ENCODE data around the gene SLC2A14.
"Not testable (repeated sequence)": the region's sequence is repeated elsewhere in the genome, so short reads cannot be mapped to it uniquely, and the experiment has no call there.

Gene SLC2A14

DNA sequence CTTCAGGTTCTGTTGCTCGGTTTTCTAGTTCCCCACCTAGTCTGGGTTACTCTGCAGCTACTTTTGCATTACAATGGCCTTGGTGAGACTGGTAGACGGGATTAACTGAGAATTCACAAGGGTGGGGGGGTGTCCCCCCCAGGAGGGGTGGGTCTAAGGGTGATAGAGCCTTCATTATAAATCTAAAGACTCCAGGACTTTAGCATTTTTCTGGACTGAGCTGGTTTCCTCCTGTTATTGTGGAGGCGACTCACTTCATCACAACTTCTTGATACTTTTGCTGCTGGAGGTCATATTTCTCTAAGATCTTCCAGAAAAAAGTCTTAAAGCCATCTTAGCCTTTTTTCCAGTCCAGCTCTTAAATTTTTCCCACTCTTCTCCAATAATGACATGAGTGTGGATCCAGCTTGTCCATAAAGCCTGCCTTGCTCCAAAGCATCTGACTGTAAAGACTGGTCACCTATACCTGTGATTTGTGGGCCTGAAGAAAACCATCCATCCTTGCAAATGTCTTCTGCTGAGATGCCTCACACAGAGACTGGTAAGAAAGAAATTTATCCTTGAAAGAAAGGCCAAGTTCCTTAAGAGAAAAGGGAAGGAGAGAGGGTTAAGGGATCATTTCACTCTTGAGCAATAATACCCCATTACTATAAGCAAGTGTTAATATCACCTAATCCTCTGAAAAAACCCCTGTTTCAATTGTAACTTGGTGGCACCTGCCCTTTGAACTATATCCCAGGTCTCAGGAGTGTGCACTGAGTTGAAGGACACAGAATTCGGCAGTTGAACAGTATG lies 19.7 kb upstream of the SLC2A14 start:
- no peaks in the 10 kb centered on the region for H3K4me1 Mint-ChIP-seq (ENCODE audit: low read depth)

GRCh38 chr12:7884689-7885088 lies 12.0 kb upstream of the SLC2A14 start:
- peaks cover 5% of the 10 kb centered on the region for H3K27me3 Mint-ChIP-seq
- H3K36me3 Mint-ChIP-seq, result no peaks in the 10 kb centered on the region
- H3K4me3 Mint-ChIP-seq, result no peak overlapping the region
- no peaks in the 10 kb centered on the region for H3K9me3 Mint-ChIP-seq (ENCODE audit: low read depth)
- H3K27ac Mint-ChIP-seq, result no peak overlapping the region
- no peaks in the 10 kb centered on the region for H3K4me1 Mint-ChIP-seq (ENCODE audit: low read depth)

More for the DNA sequence above, 19.7 kb upstream of the SLC2A14 start:
- Mint-ChIP-seq H3K4me3 (no peak overlapping the region), H3K36me3 (no peaks in the 10 kb centered on the region), H3K9me3 (ENCODE audit: low read depth) (no peaks in the 10 kb centered on the region), H3K27ac (no peak overlapping the region), H3K27me3 (peaks cover 8% of the 10 kb centered on the region)

- H3K4me1 Mint-ChIP-seq (ENCODE audit: low read depth); H3K36me3 Mint-ChIP-seq; H3K4me3 Mint-ChIP-seq; H3K27ac Mint-ChIP-seq; H3K9me3 Mint-ChIP-seq (ENCODE audit: low read depth); H3K27me3 Mint-ChIP-seq: not testable (repeated sequence)
Observed at GRCh38 chr12:7881736-7882120, 9.0 kb upstream of the SLC2A14 start.

GRCh38 chr12:7880952-7881735 lies 8.4 kb upstream of the SLC2A14 start:
- not testable (repeated sequence) for H3K4me1 Mint-ChIP-seq (ENCODE audit: low read depth); H3K9me3 Mint-ChIP-seq (ENCODE audit: low read depth); H3K27me3 Mint-ChIP-seq; H3K36me3 Mint-ChIP-seq; H3K4me3 Mint-ChIP-seq; H3K27ac Mint-ChIP-seq

DNA sequence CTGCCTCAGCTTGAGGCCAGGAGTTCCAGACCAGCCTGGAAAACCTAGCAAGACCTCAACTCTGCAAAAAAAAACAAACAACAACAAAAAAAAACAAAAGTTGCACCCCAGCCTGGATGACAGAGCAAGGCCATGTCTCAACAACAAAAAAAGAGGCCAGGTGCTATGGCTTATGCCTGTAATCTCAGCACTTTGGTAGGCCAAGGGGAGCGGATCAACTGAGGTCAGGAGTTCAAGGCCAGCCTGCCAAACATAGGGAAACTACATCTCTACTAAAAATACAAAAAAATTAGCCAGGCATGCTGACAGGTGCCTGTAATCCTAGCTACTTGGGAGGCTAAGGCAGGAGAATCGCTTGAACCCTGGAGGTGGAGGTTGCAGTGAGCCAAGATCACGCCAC lies 6.5 kb upstream of the SLC2A14 start:
- H3K4me1 Mint-ChIP-seq (ENCODE audit: low read depth), result no peaks in the 10 kb centered on the region
- H3K4me3 Mint-ChIP-seq, result no peak overlapping the region
- no peaks in the 10 kb centered on the region for H3K36me3 Mint-ChIP-seq
- no peak overlapping the region for H3K27ac Mint-ChIP-seq
- H3K9me3 Mint-ChIP-seq (ENCODE audit: low read depth), result no peaks in the 10 kb centered on the region
- H3K27me3 Mint-ChIP-seq, result no peaks in the 10 kb centered on the region

DNA sequence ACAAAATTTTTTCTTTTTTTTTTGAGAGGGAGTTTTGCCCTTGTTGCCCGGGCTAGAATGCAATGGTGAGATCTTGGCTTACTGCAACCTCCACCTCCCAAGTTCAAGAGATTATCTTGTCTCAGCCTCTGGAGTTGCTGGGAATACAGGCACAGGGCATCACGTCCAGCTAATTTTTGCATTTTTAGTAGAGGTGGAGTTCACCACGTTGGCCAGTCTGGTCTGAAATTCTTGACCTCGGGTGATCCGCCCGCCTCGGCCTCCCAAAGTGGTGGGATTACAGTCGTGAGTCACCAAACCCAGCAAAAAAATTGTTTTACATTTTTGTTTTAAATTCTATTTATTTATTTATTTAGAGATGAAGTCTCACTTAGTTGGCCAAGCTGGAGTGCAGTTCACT lies 4.7 kb upstream of the SLC2A14 start:
- no peak overlapping the region for H3K27ac Mint-ChIP-seq
- H3K36me3 Mint-ChIP-seq, result no peaks in the 10 kb centered on the region
- peaks cover 6% of the 10 kb centered on the region for H3K27me3 Mint-ChIP-seq
- H3K4me1 Mint-ChIP-seq (ENCODE audit: low read depth), result peaks cover 2% of the 10 kb centered on the region
- no peak overlapping the region for H3K4me3 Mint-ChIP-seq
- no peaks in the 10 kb centered on the region for H3K9me3 Mint-ChIP-seq (ENCODE audit: low read depth)

- H3K27me3 Mint-ChIP-seq, result peaks cover 13% of the 10 kb centered on the region
- H3K27ac Mint-ChIP-seq, result no peak overlapping the region
- H3K4me1 Mint-ChIP-seq (ENCODE audit: low read depth), result peaks cover 2% of the 10 kb centered on the region
- H3K9me3 Mint-ChIP-seq (ENCODE audit: low read depth), result no peaks in the 10 kb centered on the region
- H3K36me3 Mint-ChIP-seq, result peaks cover 6% of the 10 kb centered on the region
- no peak overlapping the region for H3K4me3 Mint-ChIP-seq
Observed at GRCh38 chr12:7870335-7870734, 2.4 kb downstream of the SLC2A14 start.

- H3K4me3 Mint-ChIP-seq, result no peak overlapping the region
- H3K27me3 Mint-ChIP-seq, result peaks cover 13% of the 10 kb centered on the region
- no peak overlapping the region for H3K27ac Mint-ChIP-seq
- peaks cover 4% of the 10 kb centered on the region for H3K4me1 Mint-ChIP-seq (ENCODE audit: low read depth)
- H3K36me3 Mint-ChIP-seq, result peaks cover 6% of the 10 kb centered on the region
- H3K9me3 Mint-ChIP-seq (ENCODE audit: low read depth), result no peaks in the 10 kb centered on the region
Observed at GRCh38 chr12:7869137-7869536, 3.6 kb downstream of the SLC2A14 start.

- H3K4me1 Mint-ChIP-seq (ENCODE audit: low read depth), result peaks cover 2% of the 10 kb centered on the region
- H3K27me3 Mint-ChIP-seq, result peaks cover 8% of the 10 kb centered on the region
- H3K4me3 Mint-ChIP-seq, result no peak overlapping the region
- peaks cover 6% of the 10 kb centered on the region for H3K36me3 Mint-ChIP-seq
- no peaks in the 10 kb centered on the region for H3K9me3 Mint-ChIP-seq (ENCODE audit: low read depth)
- H3K27ac Mint-ChIP-seq, result no peak overlapping the region
Observed at GRCh38 chr12:7868391-7868790, 4.3 kb downstream of the SLC2A14 start.

DNA sequence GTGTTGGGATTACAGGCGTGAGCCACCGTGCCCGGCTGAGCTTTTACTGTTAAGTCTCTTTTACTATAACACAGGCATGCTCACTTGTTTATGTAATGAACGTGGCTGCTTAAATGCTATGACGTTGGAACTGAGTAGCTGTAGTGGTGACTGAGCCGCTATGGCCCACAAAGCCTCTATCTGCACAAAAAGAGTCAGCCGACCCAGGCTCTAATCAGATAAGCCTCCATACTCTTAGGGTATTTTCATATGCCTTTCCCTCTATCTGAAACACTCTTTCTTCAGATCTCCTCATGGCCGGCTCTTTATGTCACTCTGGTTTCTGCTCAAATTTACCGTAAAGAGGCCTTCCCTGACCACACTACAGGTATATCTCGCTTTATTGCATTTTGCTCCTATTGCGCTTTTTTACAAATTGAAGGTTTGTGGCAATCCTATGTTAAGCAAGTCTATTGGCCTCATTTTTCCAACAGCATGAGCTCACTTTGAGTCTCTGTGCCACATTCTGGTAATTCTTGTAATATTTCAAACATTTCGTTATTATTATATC lies 8.0 kb downstream of the SLC2A14 start:
- Mint-ChIP-seq H3K27me3 (no peaks in the 10 kb centered on the region), H3K4me3 (no peak overlapping the region), H3K27ac (no peak overlapping the region), H3K9me3 (ENCODE audit: low read depth) (no peaks in the 10 kb centered on the region), H3K36me3 (no peaks in the 10 kb centered on the region), H3K4me1 (ENCODE audit: low read depth) (peaks cover 14% of the 10 kb centered on the region)

DNA sequence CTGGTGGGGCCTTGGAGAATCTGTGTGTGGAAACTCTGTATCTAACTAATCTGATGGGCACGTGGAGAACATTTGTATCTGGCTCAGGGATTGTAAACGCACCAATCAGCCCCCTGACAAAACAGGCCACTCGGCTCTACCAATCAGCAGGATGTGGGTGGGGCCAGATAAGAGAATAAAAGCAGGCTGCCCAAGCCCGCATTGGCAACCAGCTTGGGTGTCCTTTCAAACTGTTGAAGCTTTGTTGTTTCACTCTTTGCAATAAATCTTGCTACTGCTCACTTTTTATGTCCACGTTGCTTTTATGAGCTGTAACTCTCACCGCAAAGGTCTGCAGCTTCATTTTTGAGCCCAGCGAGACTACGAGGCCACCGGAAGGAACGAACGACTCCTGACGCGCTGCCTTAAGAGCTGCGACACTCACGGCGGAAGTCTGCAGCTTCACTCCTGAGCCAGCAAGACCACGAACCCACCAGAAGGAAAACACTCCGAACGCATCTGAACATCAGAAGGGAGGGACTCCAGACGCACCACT lies 9.8 kb downstream of the SLC2A14 start:
- Mint-ChIP-seq H3K4me1 (ENCODE audit: low read depth) (peaks cover 18% of the 10 kb centered on the region), H3K27ac (peak overlapping the region; percentile 87)
- not testable (repeated sequence) for H3K27me3 Mint-ChIP-seq

DNA sequence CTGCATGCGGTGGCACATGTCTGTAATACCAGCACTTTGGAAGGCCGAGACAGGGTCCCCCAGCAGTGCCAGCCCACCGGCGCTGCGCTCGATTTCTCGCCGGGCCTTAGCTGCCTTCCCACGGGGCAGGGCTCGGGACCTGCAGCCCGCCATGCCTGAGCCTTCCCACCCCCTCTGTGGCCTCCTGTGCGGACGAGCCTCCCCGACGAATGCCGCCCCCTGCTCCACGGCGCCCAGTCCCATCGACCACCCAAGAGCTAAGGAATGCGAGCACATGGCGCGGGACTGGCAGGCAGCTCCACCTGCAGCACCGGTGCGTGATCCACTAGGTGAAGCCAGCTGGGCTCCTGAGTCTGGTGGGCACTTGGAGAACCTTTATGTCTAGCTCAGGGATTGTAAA lies 10.4 kb downstream of the SLC2A14 start:
- H3K36me3 Mint-ChIP-seq; H3K9me3 Mint-ChIP-seq (ENCODE audit: low read depth); H3K27me3 Mint-ChIP-seq; H3K4me3 Mint-ChIP-seq; H3K27ac Mint-ChIP-seq: not testable (repeated sequence)
- H3K4me1 Mint-ChIP-seq (ENCODE audit: low read depth), result peaks cover 18% of the 10 kb centered on the region

More for the DNA sequence above, 9.8 kb downstream of the SLC2A14 start:
- H3K36me3 Mint-ChIP-seq; H3K9me3 Mint-ChIP-seq (ENCODE audit: low read depth): not testable (repeated sequence)
- H3K4me3 Mint-ChIP-seq, result peak overlapping the region; percentile 64

DNA sequence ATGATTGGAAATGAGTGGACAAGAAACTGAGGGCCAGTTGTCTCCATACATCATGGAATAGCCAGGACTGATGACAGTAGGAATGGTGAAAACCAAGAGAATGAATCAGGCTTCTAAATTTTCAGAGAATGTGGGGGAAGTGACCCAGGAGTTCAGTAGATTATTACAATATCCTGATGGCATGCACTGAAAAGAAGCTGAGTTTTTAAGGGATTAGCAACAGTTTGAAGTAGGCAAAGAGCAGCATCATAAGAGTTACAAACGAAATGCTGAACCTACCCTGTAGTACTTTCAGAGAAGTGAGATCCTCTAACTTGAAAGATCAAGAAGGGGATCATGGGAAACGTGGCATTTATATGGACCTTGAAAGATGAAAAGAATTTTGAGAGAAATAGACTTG lies 13.2 kb downstream of the SLC2A14 start:
- H3K4me1 Mint-ChIP-seq (ENCODE audit: low read depth), result peaks cover 17% of the 10 kb centered on the region
- no peaks in the 10 kb centered on the region for H3K9me3 Mint-ChIP-seq (ENCODE audit: low read depth)
- no peak overlapping the region for H3K4me3 Mint-ChIP-seq
- no peaks in the 10 kb centered on the region for H3K36me3 Mint-ChIP-seq
- H3K27ac Mint-ChIP-seq, result no peak overlapping the region
- no peaks in the 10 kb centered on the region for H3K27me3 Mint-ChIP-seq

GRCh38 chr12:7857971-7858370 lies 14.7 kb downstream of the SLC2A14 start:
- peaks cover 12% of the 10 kb centered on the region for H3K4me1 Mint-ChIP-seq (ENCODE audit: low read depth)
- H3K27ac Mint-ChIP-seq, result no peak overlapping the region
- H3K9me3 Mint-ChIP-seq (ENCODE audit: low read depth), result no peaks in the 10 kb centered on the region
- H3K36me3 Mint-ChIP-seq, result no peaks in the 10 kb centered on the region
- H3K27me3 Mint-ChIP-seq, result peaks cover 3% of the 10 kb centered on the region
- no peak overlapping the region for H3K4me3 Mint-ChIP-seq

GRCh38 chr12:7856516-7856915 lies 16.2 kb downstream of the SLC2A14 start:
- no peak overlapping the region for H3K4me3 Mint-ChIP-seq
- no peaks in the 10 kb centered on the region for H3K36me3 Mint-ChIP-seq
- no peak overlapping the region for H3K27ac Mint-ChIP-seq
- H3K4me1 Mint-ChIP-seq (ENCODE audit: low read depth), result peaks cover 8% of the 10 kb centered on the region
- H3K9me3 Mint-ChIP-seq (ENCODE audit: low read depth), result no peaks in the 10 kb centered on the region
- peaks cover 3% of the 10 kb centered on the region for H3K27me3 Mint-ChIP-seq

All from activated naive CD8-positive, alpha-beta T cell (primary cell).